Tibial nerve (tissue), 4 donors: ENCODE data around the gene SNRK. TPM values are rescaled to one million over a fixed set of nuclear protein-coding genes. Genes with fewer than 3 reads are reported as not detected.

Experiments used
- DNase-seq, 2 donors: peaks; one replicate each; pipeline ENCODE4 v3.0.0-alpha.2; 2019; ENCODE audit warnings: low spot score in 2 of 2
- H3K27ac ChIP-seq, 4 donors: fragments of 200-600 bp; sonication (generic) in 3 of 4; one replicate each; pipeline ENCODE4 v1.5.1; 2017 to 2019; ENCODE audit warnings: mild to moderate bottlenecking in 1 of 4
- H3K27me3 ChIP-seq, 2 donors: fragments of 200-600 bp; sonication (generic) in 1 of 2; one replicate each; pipeline versions ENCODE4 v1.5.1 to v1.6.0; 2017 to 2019
- H3K36me3 ChIP-seq, 3 donors: fragments of 200-600 bp; sonication (generic); one replicate each; pipeline ENCODE4 v1.5.1; 2018 to 2019
- H3K4me1 ChIP-seq, 4 donors: fragments of 200-600 bp; sonication (generic) in 3 of 4; one replicate each; pipeline ENCODE4 v1.5.1; 2017 to 2019
- H3K4me3 ChIP-seq, 4 donors: fragments of 200-600 bp; sonication (generic) in 3 of 4; one replicate each; pipeline ENCODE4 v1.5.1; 2017 to 2019; ENCODE audit warnings: mild to moderate bottlenecking in 1 of 4, moderate library complexity in 1 of 4
- H3K9me3 ChIP-seq, 4 donors: fragments of 200-600 bp; sonication (generic) in 3 of 4; one replicate each; pipeline ENCODE4 v1.5.1; 2017 to 2019
- CTCF ChIP-seq, 5 experiments: fragments of 200-600 bp in 3 of 5; fragments of 450-650 bp in 2 of 5; sonication (generic) in 3 of 5; IDR thresholded peaks; one replicate each; pipeline ENCODE4 v1.5.1; 2016 to 2019; ENCODE audit warnings: antibody characterized with exemption in 5 of 5, mild to moderate bottlenecking in 3 of 5, moderate library complexity in 2 of 5
- EP300 ChIP-seq, 2 donors: sonication (generic); formaldehyde crosslinking; IDR thresholded peaks; one replicate each; pipeline ENCODE4 v1.6.1; 2017; ENCODE audit warnings: antibody characterized with exemption in 2 of 2, mild to moderate bottlenecking in 1 of 2
- POLR2A ChIP-seq, 2 donors: fragments of 450-650 bp; IDR thresholded peaks; one replicate each; pipeline ENCODE4 v1.6.1; 2017; ENCODE audit warnings: antibody characterized with exemption in 2 of 2, mild to moderate bottlenecking in 2 of 2, moderate library complexity in 2 of 2
- WGBS, 2 donors: methylation state at CpG; one replicate each; pipeline ENCODE4 v1.1.5; 2018; 5-methylcytosine and 5-hydroxymethylcytosine counted together
- total RNA-seq, 4 donors: library from RNA; depleted of rRNA; stranded (reverse); fragments of >200 nt; gene quantifications; one replicate each; pipeline ENCODE4 v1.1.0, GENCODE V29; 2016

The SNRK gene
- total RNA-seq, 4 donors from 2014 or later: 59.6 to 83.1 (median 73.7) TPM

GRCh38 chr3:43298761-43299160 is 12.4 kb downstream of the SNRK start:
- peaks cover 0 to 76% (median 29%) of the 10 kb centered on the region in 4 donors for H3K4me1 ChIP-seq
- no peaks in the 10 kb centered on the region for H3K27me3 ChIP-seq
- H3K27ac ChIP-seq: no peak overlapping the region
- H3K36me3 ChIP-seq: peaks cover 0 to 8% (median 0%) of the 10 kb centered on the region in 3 donors
- no peaks in the 10 kb centered on the region for H3K9me3 ChIP-seq
- WGBS, 2 donors: 67 to 70% methylated on average over 4 of the region's 4 CpGs
- no peak overlapping the region for H3K4me3 ChIP-seq
- TF ChIP-seq POLR2A (IDR thresholded peaks at IDR 0.05) (no peak), CTCF (IDR thresholded peaks at IDR 0.05) (no peak), EP300 (IDR thresholded peaks at IDR 0.05) (no peak)
- no peak for DNase-seq

GRCh38 chr3:43302116-43302880 is 16.0 kb downstream of the SNRK start:
- no peak overlapping the region for H3K27ac ChIP-seq
- peaks cover 0 to 21% (median 0%) of the 10 kb centered on the region in 3 donors for H3K36me3 ChIP-seq
- H3K9me3 ChIP-seq: no peaks in the 10 kb centered on the region
- H3K4me3 ChIP-seq: no peak overlapping the region
- no peak for TF ChIP-seq POLR2A (IDR thresholded peaks at IDR 0.05)
- TF ChIP-seq EP300 (IDR thresholded peaks at IDR 0.05): no peak
- no peak for TF ChIP-seq CTCF (IDR thresholded peaks at IDR 0.05)
- DNase-seq: no peak
- no peaks in the 10 kb centered on the region for H3K27me3 ChIP-seq
- WGBS, 2 donors: 64 to 77% methylated on average over 1 of the region's 1 CpG
- peaks cover 0 to 43% (median 5%) of the 10 kb centered on the region in 4 donors for H3K4me1 ChIP-seq

GRCh38 chr3:43304126-43304525 is 17.8 kb downstream of the SNRK start:
- no peak for DNase-seq
- H3K27ac ChIP-seq: no peak overlapping the region
- TF ChIP-seq EP300 (IDR thresholded peaks at IDR 0.05) (no peak), POLR2A (IDR thresholded peaks at IDR 0.05) (no peak), CTCF (IDR thresholded peaks at IDR 0.05) (no peak)
- 86 to 90% methylated on average over 3 of the region's 3 CpGs for WGBS, 2 donors
- peaks cover 0 to 8% (median 0%) of the 10 kb centered on the region in 4 donors for H3K9me3 ChIP-seq
- H3K36me3 ChIP-seq: peaks cover 0 to 38% (median 0%) of the 10 kb centered on the region in 3 donors
- H3K4me3 ChIP-seq: no peak overlapping the region
- peaks cover 0 to 25% (median 2%) of the 10 kb centered on the region in 4 donors for H3K4me1 ChIP-seq
- no peaks in the 10 kb centered on the region for H3K27me3 ChIP-seq

- 94 to 97% methylated on average over 3 of the region's 3 CpGs for WGBS, 2 donors
- H3K4me1 ChIP-seq: peaks cover 0 to 4% (median 0%) of the 10 kb centered on the region in 4 donors
- H3K4me3 ChIP-seq: no peak overlapping the region
- no peaks in the 10 kb centered on the region for H3K27me3 ChIP-seq
- TF ChIP-seq CTCF (IDR thresholded peaks at IDR 0.05) (no peak), POLR2A (IDR thresholded peaks at IDR 0.05) (no peak), EP300 (IDR thresholded peaks at IDR 0.05) (no peak)
- H3K36me3 ChIP-seq: peaks cover 0 to 39% (median 0%) of the 10 kb centered on the region in 3 donors
- no peak overlapping the region for H3K27ac ChIP-seq
- no peak for DNase-seq
- H3K9me3 ChIP-seq: peaks cover 0 to 8% (median 0%) of the 10 kb centered on the region in 4 donors
These were observed 20.9 kb downstream of the SNRK start for GRCh38 chr3:43307226-43307625.

GRCh38 chr3:43307649-43308048 is 21.3 kb downstream of the SNRK start:
- no peak overlapping the region for H3K27ac ChIP-seq
- peaks cover 0 to 39% (median 0%) of the 10 kb centered on the region in 3 donors for H3K36me3 ChIP-seq
- no peak for DNase-seq
- H3K27me3 ChIP-seq: no peaks in the 10 kb centered on the region
- TF ChIP-seq POLR2A (IDR thresholded peaks at IDR 0.05) (no peak), EP300 (IDR thresholded peaks at IDR 0.05) (no peak), CTCF (IDR thresholded peaks at IDR 0.05) (no peak)
- peaks cover 0 to 8% (median 0%) of the 10 kb centered on the region in 4 donors for H3K9me3 ChIP-seq
- peaks cover 0 to 3% (median 0%) of the 10 kb centered on the region in 4 donors for H3K4me1 ChIP-seq
- H3K4me3 ChIP-seq: no peak overlapping the region
- WGBS, 2 donors: 83 to 87% methylated on average over 2 of the region's 2 CpGs
